ENCODE measurements around the gene UGCG.
A peak's percentile ranks its signal among the peaks of the same experiment; 100 is the strongest.
"Not testable (repeated sequence)": the region's sequence is repeated elsewhere in the genome, so short reads cannot be mapped to it uniquely, and the experiment has no call there.

Gene UGCG

DNA sequence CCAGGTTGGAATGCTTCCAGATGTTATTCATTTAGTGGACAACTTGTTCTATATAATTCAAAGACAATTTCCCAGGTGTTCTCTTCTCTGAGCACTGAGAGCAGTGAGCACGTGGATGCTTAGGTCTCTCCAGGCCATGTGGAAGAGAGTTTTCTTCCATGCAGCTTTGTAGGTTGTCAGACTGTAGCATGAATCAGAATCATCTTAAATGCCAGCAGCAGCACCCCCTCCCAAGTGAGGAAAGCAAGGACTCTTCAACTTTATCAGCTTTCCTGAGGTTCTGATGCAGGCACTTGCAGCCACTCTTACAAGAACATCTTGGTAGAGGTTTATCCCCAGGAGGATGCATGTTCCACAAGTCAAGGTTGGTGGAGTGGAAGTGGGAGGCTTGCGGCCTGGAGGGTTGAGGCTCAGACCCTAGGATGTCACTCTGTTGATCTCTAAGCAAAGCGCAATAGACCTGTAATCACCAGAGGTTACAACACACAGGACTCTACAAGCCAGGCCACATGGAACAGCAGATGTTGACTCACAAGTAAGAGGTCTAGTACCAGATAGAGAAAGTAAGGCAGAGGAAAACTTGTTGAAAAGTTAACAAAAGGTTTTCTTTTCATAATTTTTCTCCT lies 47.7 kb downstream of the UGCG start:
- H3K4me3 ChIP-seq (ENCODE audit: control insufficient read depth, low read depth, low read length): no peak overlapping the region
- peak; percentile 76 for DNase-seq (ENCODE audit: low read depth)
- TF ChIP-seq, protein P1, sequence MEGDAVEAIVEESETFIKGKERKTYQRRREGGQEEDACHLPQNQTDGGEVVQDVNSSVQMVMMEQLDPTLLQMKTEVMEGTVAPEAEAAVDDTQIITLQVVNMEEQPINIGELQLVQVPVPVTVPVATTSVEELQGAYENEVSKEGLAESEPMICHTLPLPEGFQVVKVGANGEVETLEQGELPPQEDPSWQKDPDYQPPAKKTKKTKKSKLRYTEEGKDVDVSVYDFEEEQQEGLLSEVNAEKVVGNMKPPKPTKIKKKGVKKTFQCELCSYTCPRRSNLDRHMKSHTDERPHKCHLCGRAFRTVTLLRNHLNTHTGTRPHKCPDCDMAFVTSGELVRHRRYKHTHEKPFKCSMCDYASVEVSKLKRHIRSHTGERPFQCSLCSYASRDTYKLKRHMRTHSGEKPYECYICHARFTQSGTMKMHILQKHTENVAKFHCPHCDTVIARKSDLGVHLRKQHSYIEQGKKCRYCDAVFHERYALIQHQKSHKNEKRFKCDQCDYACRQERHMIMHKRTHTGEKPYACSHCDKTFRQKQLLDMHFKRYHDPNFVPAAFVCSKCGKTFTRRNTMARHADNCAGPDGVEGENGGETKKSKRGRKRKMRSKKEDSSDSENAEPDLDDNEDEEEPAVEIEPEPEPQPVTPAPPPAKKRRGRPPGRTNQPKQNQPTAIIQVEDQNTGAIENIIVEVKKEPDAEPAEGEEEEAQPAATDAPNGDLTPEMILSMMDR (conservative IDR thresholded peaks at IDR 0.05; ENCODE audit: control insufficient read depth, insufficient read depth, low read depth, low read length): no peak

GRCh38 chr9:111945216-111945615 lies 48.6 kb downstream of the UGCG start:
- DNase-seq (ENCODE audit: low read depth): no peak
- TF ChIP-seq, protein P1 (conservative IDR thresholded peaks at IDR 0.05; ENCODE audit: control insufficient read depth, insufficient read depth, low read depth, low read length): no peak
- no peak overlapping the region for H3K4me3 ChIP-seq (ENCODE audit: control insufficient read depth, low read depth, low read length)

DNA sequence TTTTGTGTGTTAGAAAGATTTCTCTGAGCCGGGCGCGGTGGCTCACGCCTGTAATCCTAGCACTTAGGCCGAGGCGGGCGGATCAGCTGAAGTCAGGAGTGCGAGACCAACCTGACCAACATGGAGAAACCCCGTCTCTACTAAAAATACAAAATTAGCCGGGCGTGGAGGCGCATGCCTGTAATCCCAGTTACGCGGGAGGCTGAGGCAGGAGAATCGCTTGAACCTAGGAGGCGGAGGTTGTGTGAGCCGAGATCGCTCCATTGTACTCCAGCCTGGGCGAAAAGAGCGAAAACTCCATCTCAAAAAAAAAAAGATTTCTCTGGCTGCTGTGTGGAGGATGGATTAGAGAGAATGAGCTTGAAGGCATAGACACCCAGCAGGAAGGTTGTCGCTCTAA lies 51.5 kb downstream of the UGCG start:
- not testable (repeated sequence) for H3K4me3 ChIP-seq (ENCODE audit: control insufficient read depth, low read depth, low read length); DNase-seq (ENCODE audit: low read depth)

DNA sequence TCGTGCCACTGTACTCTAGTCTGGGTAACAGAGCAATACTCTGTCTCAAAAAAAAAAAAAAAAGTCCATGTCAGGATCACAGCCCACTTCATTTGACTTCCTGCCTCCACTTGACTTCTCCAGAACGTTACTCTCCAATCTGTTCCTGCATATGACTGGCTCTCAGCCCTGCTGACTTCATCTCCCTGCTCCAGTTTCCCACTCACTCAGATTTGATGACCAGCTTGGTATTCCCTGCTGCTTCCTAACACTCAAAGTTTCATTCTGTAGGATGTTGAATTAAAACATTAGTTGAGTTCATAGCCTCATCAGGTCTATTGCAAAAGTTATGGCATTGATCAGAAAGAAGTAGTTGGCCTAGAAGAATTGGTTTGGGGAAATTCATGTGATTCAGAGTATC lies 52.3 kb downstream of the UGCG start:
- TF ChIP-seq, protein P1 (conservative IDR thresholded peaks at IDR 0.05; ENCODE audit: control insufficient read depth, insufficient read depth, low read depth, low read length): no peak
- H3K4me3 ChIP-seq (ENCODE audit: control insufficient read depth, low read depth, low read length): no peak overlapping the region
- DNase-seq (ENCODE audit: low read depth): no peak

DNA sequence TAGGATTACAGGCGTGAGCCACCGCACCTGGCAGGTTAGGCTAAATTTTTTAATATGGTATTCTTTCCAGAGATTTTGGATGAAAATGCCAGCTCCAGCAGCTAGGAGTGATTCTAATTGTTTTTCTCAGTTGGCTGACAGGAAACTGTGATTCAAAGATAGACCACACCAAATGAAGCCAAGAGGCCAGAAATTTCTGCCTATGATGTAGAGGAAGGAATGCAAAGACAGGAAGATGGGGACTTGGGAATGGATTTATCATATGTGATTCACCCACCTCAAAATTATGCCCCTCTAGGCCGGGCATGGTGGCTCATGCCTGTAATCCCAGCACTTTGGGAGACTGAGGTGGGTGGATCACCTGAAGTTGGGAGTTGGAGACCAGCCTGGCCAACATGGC lies 53.3 kb downstream of the UGCG start:
- DNase-seq (ENCODE audit: low read depth): no peak
- TF ChIP-seq, protein P1 (conservative IDR thresholded peaks at IDR 0.05; ENCODE audit: control insufficient read depth, insufficient read depth, low read depth, low read length): no peak
- no peak overlapping the region for H3K4me3 ChIP-seq (ENCODE audit: control insufficient read depth, low read depth, low read length)

- TF ChIP-seq, protein P1 (conservative IDR thresholded peaks at IDR 0.05; ENCODE audit: control insufficient read depth, insufficient read depth, low read depth, low read length): no peak
- H3K4me3 ChIP-seq (ENCODE audit: control insufficient read depth, low read depth, low read length): no peak overlapping the region
- DNase-seq (ENCODE audit: low read depth): peak; percentile 93
Observed at GRCh38 chr9:111952559-111952958, 55.9 kb downstream of the UGCG start.

DNA sequence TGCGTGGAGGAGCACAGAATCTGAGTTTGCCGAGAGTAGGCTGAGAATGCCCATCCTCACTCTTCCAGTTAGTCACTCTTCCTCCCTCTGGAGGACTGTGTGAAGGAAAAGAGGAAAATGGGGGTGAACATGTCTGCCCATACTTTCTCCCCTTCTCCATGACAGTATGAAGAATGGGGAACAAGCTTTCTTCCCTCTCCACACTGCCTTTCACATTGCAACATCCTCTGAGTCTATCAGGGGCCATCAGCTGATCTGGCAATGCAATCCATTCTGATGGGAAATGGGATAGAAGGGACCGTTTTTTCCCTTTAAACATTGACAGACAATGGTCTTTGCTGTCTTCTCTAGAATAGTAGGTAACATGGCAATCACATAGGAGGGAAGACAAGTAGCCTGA lies 56.8 kb downstream of the UGCG start:
- DNase-seq (ENCODE audit: low read depth): no peak
- TF ChIP-seq, protein P1 (conservative IDR thresholded peaks at IDR 0.05; ENCODE audit: control insufficient read depth, insufficient read depth, low read depth, low read length): no peak
- no peak overlapping the region for H3K4me3 ChIP-seq (ENCODE audit: control insufficient read depth, low read depth, low read length)

All from fibroblast of mammary gland (primary cell).